22Rv1 (cell line): ENCODE measurements around the gene KRT32.

Experiments used
- ZFX ChIP-seq: fragments of 450-650 bp; IDR thresholded peaks from 2 replicates; pipeline ENCODE4 v1.6.1; 2017; ENCODE audit warnings: antibody characterized with exemption, borderline replicate concordance
- TF ChIP-seq, protein P1 (sequence below): fragments of 450-650 bp; IDR thresholded peaks from 2 replicates; pipeline ENCODE4 v1.5.1; 2017; ENCODE audit warnings: mild to moderate bottlenecking

DNA sequence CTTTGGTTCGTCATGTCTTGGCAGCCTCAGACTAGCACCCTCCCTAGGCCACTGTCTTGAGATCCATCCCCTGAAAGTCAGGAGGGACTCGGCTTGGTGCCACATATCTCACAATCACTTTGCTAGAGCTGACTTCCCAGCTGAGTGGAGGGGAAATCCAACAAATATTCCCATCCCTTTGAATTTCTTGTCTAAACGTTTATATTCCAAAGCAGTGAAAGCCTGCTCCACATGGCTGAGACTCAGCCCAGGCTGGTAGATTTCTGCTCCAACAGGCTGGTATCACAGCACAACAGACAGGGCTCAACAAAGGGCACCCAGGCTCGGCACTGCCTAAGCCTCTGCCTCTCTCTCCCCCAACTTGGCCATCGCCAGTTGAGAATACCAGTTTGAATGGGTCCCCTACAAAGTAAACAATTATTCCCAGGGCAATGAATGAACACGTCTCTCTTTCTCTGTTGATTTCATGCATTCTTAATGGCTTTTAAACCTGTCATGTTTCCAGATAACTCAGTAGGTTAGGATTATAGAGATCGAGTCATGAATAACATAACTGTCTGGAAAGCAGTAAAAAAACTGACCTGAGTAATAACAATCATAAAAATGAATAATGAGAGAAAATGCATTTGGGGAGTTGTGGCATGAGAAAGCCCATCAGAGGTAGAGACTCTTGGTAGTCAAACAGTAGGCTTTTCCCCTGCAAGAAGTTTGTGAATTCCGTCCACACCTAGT, 37.2 kb upstream of the KRT32 start:
- TF ChIP-seq, protein P1, sequence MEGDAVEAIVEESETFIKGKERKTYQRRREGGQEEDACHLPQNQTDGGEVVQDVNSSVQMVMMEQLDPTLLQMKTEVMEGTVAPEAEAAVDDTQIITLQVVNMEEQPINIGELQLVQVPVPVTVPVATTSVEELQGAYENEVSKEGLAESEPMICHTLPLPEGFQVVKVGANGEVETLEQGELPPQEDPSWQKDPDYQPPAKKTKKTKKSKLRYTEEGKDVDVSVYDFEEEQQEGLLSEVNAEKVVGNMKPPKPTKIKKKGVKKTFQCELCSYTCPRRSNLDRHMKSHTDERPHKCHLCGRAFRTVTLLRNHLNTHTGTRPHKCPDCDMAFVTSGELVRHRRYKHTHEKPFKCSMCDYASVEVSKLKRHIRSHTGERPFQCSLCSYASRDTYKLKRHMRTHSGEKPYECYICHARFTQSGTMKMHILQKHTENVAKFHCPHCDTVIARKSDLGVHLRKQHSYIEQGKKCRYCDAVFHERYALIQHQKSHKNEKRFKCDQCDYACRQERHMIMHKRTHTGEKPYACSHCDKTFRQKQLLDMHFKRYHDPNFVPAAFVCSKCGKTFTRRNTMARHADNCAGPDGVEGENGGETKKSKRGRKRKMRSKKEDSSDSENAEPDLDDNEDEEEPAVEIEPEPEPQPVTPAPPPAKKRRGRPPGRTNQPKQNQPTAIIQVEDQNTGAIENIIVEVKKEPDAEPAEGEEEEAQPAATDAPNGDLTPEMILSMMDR: no peak
- TF ChIP-seq ZFX: no peak
